ENCODE data around the gene MYBPC3.

The MYBPC3 gene

DNA sequence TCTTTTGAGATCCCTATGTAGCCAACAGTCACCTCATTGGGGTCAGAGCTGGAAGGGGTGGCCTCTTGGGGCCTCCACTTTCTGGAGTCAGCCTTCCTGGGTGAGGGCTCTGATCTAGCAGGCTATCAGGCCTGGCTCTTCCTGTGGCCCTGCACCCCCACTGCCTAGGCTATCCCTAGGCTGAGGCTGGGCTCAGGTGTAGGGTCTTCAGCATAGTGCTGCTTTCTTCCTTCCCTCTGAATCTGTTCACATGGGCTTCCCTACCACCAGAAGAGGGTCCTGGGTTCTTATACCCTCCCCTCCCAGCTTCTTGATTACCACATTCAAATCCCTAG, 26.3 kb upstream of the MYBPC3 start:
- TF ChIP-seq POLR2A (IDR thresholded peaks at IDR 0.05; ENCODE audit: extremely low read depth, insufficient read length) (no peak), CTCF (IDR thresholded peaks at IDR 0.05; ENCODE audit: low read depth, low read length) (no peak), MYC (IDR thresholded peaks at IDR 0.05; ENCODE audit: low read depth, low read length) (no peak)
- TF ChIP-seq, protein P1, sequence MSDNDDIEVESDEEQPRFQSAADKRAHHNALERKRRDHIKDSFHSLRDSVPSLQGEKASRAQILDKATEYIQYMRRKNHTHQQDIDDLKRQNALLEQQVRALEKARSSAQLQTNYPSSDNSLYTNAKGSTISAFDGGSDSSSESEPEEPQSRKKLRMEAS (IDR thresholded peaks at IDR 0.05; ENCODE audit: low read depth, low read length): no peak
- peak overlapping the region; percentile 90 for H3K4me3 ChIP-seq (ENCODE audit: low read depth, low read length)
- no peak for DNase-seq (ENCODE audit: low read depth)

- peak; percentile 55 for TF ChIP-seq MYC (IDR thresholded peaks at IDR 0.05; ENCODE audit: low read depth, low read length)
- TF ChIP-seq, protein P1 (IDR thresholded peaks at IDR 0.05; ENCODE audit: low read depth, low read length): peak; percentile 66; the same call in 1 of the 2 replicates
- no peak for TF ChIP-seq CTCF (IDR thresholded peaks at IDR 0.05; ENCODE audit: low read depth, low read length)
- TF ChIP-seq POLR2A (IDR thresholded peaks at IDR 0.05; ENCODE audit: extremely low read depth, insufficient read length): peak; percentile 51
- DNase-seq (ENCODE audit: low read depth): peak; percentile 97
- peak within 1 kb of the TSS; percentile 90 for H3K4me3 ChIP-seq (ENCODE audit: low read depth, low read length)
Observed at GRCh38 chr11:47378010-47378835, 25.7 kb upstream of the MYBPC3 start, which contains the start of gene SPI1. Gene SPI1, minus strand, starts transcription at chr11:47378547. Its CDS starts 194 bp downstream, at chr11:47378353.

- H3K4me3 ChIP-seq (ENCODE audit: low read depth, low read length): peak overlapping the region; percentile 90
- TF ChIP-seq POLR2A (IDR thresholded peaks at IDR 0.05; ENCODE audit: extremely low read depth, insufficient read length): no peak
- TF ChIP-seq, protein P1 (IDR thresholded peaks at IDR 0.05; ENCODE audit: low read depth, low read length): no peak
- no peak for TF ChIP-seq MYC (IDR thresholded peaks at IDR 0.05; ENCODE audit: low read depth, low read length)
- no peak for TF ChIP-seq CTCF (IDR thresholded peaks at IDR 0.05; ENCODE audit: low read depth, low read length)
- peak; percentile 59 for DNase-seq (ENCODE audit: low read depth)
Observed at GRCh38 chr11:47377571-47378009, 25.1 kb upstream of the MYBPC3 start.

- peak; percentile 87 for DNase-seq (ENCODE audit: low read depth)
- H3K4me3 ChIP-seq (ENCODE audit: low read depth, low read length): peak overlapping the region; percentile 90
- TF ChIP-seq POLR2A (IDR thresholded peaks at IDR 0.05; ENCODE audit: extremely low read depth, insufficient read length) (peak; percentile 31), CTCF (IDR thresholded peaks at IDR 0.05; ENCODE audit: low read depth, low read length) (no peak), MYC (IDR thresholded peaks at IDR 0.05; ENCODE audit: low read depth, low read length) (peak; percentile 33; the same call in 1 of the 2 replicates)
- TF ChIP-seq, protein P1 (IDR thresholded peaks at IDR 0.05; ENCODE audit: low read depth, low read length): no peak; the same call in 1 of the 2 replicates
Observed at GRCh38 chr11:47376525-47377371, 24.2 kb upstream of the MYBPC3 start.

DNA sequence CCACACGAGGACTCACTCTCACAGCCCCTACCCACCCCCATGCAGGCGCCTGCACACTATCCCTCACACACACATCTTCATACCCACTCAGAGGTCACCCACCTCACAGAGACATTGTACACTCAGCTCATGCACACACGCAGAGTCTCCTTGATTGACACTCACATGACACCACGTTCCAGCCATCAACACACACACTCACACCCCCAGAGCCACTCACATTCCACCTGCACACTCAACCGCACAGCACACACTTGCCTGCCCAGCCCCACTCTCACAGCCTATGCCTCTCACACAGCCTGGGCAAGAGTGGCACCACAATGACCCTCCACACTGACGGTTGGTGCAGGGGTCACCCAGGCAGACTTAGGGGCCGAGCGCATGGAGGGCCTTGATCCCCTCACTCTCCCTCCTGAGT, 23.6 kb upstream of the MYBPC3 start:
- TF ChIP-seq POLR2A (IDR thresholded peaks at IDR 0.05; ENCODE audit: extremely low read depth, insufficient read length) (no peak), CTCF (IDR thresholded peaks at IDR 0.05; ENCODE audit: low read depth, low read length) (no peak), MYC (IDR thresholded peaks at IDR 0.05; ENCODE audit: low read depth, low read length) (no peak)
- TF ChIP-seq, protein P1 (IDR thresholded peaks at IDR 0.05; ENCODE audit: low read depth, low read length): no peak

More for the DNA sequence above, 23.6 kb upstream of the MYBPC3 start:
- peak overlapping the region; percentile 90 for H3K4me3 ChIP-seq (ENCODE audit: low read depth, low read length)
- DNase-seq (ENCODE audit: low read depth): no peak

All from NB4 (cell line).